ENCODE measurements around the gene SLC26A5. TPM values are rescaled to one million over a fixed set of nuclear protein-coding genes. Genes with fewer than 3 reads are reported as not detected.

Gene SLC26A5
- polyA plus RNA-seq, 3 donors = not detected

- H3K79me2 ChIP-seq (ENCODE audit: insufficient read depth, low read length) = peaks cover 62% of the 10 kb centered on the region
- no peak overlapping the region for H3K4me2 ChIP-seq (replicated peaks; ENCODE audit: extremely low read depth, low read length, poor library complexity, severe bottlenecking)
- H3K9me3 ChIP-seq (replicated peaks in 1 of 2; ENCODE audit: control insufficient read depth in 1 of 2, insufficient read depth in 1 of 2, low read length in 2 of 2) = no peaks in the 10 kb centered on the region
- DNase-seq = no peak
- peaks cover 46 to 51% of the 10 kb centered on the region in 2 donors for H3K36me3 Mint-ChIP-seq
- H3K9me3 Mint-ChIP-seq = no peaks in the 10 kb centered on the region
- intact Hi-C loops (cut with micrococcal nuclease) = loop anchor here in 1 of 2 donors (5.0 kb wide), 1 partner anchor 44 kb away; the partner anchor contains the start of gene PMPCB
- H3K27ac Mint-ChIP-seq = no peak overlapping the region
- H3K4me3 ChIP-seq (replicated peaks in 1 of 3; ENCODE audit: low read depth in 2 of 3, low read length in 3 of 3) = no peak overlapping the region
- TF ChIP-seq CTCF (IDR thresholded peaks at IDR 0.05) = no peak
- WGBS (ENCODE audit: insufficient coverage) = no CpG with 5 or more reads among the region's 2 CpGs
- peaks cover 46 to 48% of the 10 kb centered on the region in 2 donors for H3K36me3 ChIP-seq (replicated peaks in 1 of 2; ENCODE audit: control insufficient read depth in 1 of 2, insufficient read depth in 2 of 2, low read length in 2 of 2)
- H4K20me1 ChIP-seq (ENCODE audit: insufficient read depth, low read length) = no peaks in the 10 kb centered on the region
- no peaks in the 10 kb centered on the region for H3K27me3 ChIP-seq (ENCODE audit: control insufficient read depth in 2 of 2, insufficient read depth in 2 of 2, low read length in 2 of 2)
- H3K4me1 Mint-ChIP-seq = peaks cover 31% of the 10 kb centered on the region
- no peaks in the 10 kb centered on the region for H3K27me3 Mint-ChIP-seq (ENCODE audit: low read depth in 3 of 3)
- H3K9ac ChIP-seq (ENCODE audit: insufficient read depth, low read length, poor library complexity, severe bottlenecking) = no peak overlapping the region
- H3K27ac ChIP-seq (ENCODE audit: low read depth in 1 of 2, low read length in 2 of 2) = peak overlapping the region in 1 of 2 donors; percentile 4
- H3K4me1 ChIP-seq (ENCODE audit: control insufficient read depth in 1 of 2, insufficient read depth in 2 of 2, low read length in 2 of 2) = peaks cover 13 to 28% of the 10 kb centered on the region in 2 donors
- no peak overlapping the region for H2AFZ ChIP-seq (ENCODE audit: insufficient read depth, low read depth, low read length, poor library complexity, severe bottlenecking)
- H3K4me3 Mint-ChIP-seq = no peak overlapping the region
Observed at GRCh38 chr7:103341466-103341865, 104.5 kb downstream of the SLC26A5 start.

- H3K27me3 ChIP-seq (ENCODE audit: control insufficient read depth in 2 of 2, insufficient read depth in 2 of 2, low read length in 2 of 2) = no peaks in the 10 kb centered on the region
- intact Hi-C loops (cut with micrococcal nuclease) = no loop called here
- Mint-ChIP-seq H3K36me3 (peaks cover 54 to 72% of the 10 kb centered on the region in 2 donors), H3K27ac (no peak overlapping the region), H3K27me3 (ENCODE audit: low read depth in 3 of 3) (no peaks in the 10 kb centered on the region), H3K9me3 (no peaks in the 10 kb centered on the region), H3K4me3 (no peak overlapping the region), H3K4me1 (peaks cover 17% of the 10 kb centered on the region)
- no CpG with 5 or more reads among the region's 2 CpGs for WGBS (ENCODE audit: insufficient coverage)
- TF ChIP-seq CTCF (IDR thresholded peaks at IDR 0.05) = no peak
- H2AFZ ChIP-seq (ENCODE audit: insufficient read depth, low read depth, low read length, poor library complexity, severe bottlenecking) = no peak overlapping the region
- H3K4me3 ChIP-seq (replicated peaks in 1 of 3; ENCODE audit: low read depth in 2 of 3, low read length in 3 of 3) = no peak overlapping the region
- H4K20me1 ChIP-seq (ENCODE audit: insufficient read depth, low read length) = no peaks in the 10 kb centered on the region
- H3K36me3 ChIP-seq (replicated peaks in 1 of 2; ENCODE audit: control insufficient read depth in 1 of 2, insufficient read depth in 2 of 2, low read length in 2 of 2) = peaks cover 68 to 74% of the 10 kb centered on the region in 2 donors
- H3K9me3 ChIP-seq (replicated peaks in 1 of 2; ENCODE audit: control insufficient read depth in 1 of 2, insufficient read depth in 1 of 2, low read length in 2 of 2) = no peaks in the 10 kb centered on the region
- H3K9ac ChIP-seq (ENCODE audit: insufficient read depth, low read length, poor library complexity, severe bottlenecking) = no peak overlapping the region
- DNase-seq = no peak
- peaks cover 8 to 10% of the 10 kb centered on the region in 2 donors for H3K4me1 ChIP-seq (ENCODE audit: control insufficient read depth in 1 of 2, insufficient read depth in 2 of 2, low read length in 2 of 2)
- peaks cover 74% of the 10 kb centered on the region for H3K79me2 ChIP-seq (ENCODE audit: insufficient read depth, low read length)
- no peak overlapping the region for H3K4me2 ChIP-seq (replicated peaks; ENCODE audit: extremely low read depth, low read length, poor library complexity, severe bottlenecking)
- H3K27ac ChIP-seq (ENCODE audit: low read depth in 1 of 2, low read length in 2 of 2) = no peak overlapping the region
Observed at GRCh38 chr7:103338864-103339263, 107.1 kb downstream of the SLC26A5 start.

All from CD14-positive monocyte (primary cell).